GM18502 (cell line): ENCODE data around the gene ETV3L.

Experiments used
- ATAC-seq: cut with Tn5 transposase; IDR thresholded peaks from one replicate; pipeline ENCODE4 v1.9.1; 2021; ENCODE audit warnings: mild to moderate bottlenecking; ENCODE audit not compliant: unreplicated experiment, poor library complexity

ETV3L gene

DNA sequence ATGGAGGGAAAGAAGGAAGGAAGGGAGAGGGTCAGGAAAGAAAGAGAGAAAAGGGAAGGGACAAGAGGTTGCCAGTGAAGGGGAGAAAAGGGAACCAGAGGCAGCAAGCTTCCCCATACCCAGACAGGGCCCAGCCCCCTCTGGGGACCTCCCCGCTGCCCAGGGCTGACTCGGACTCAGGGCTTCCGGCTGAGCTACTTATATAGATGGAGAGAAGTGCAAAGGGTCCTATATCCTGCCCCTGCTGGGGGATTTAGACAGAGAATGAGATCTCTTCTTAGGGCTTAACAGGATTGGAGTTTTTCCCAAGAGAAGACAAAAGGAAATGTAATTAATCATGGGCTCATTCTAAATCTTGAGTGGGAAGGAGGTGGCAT lies at the start of gene ETV3L:
ETV3L (minus strand) TSS at position 176 of the 377 bp plus-strand sequence. CDS start 285 bp downstream, outside the sequence.
- no peak for ATAC-seq

DNA sequence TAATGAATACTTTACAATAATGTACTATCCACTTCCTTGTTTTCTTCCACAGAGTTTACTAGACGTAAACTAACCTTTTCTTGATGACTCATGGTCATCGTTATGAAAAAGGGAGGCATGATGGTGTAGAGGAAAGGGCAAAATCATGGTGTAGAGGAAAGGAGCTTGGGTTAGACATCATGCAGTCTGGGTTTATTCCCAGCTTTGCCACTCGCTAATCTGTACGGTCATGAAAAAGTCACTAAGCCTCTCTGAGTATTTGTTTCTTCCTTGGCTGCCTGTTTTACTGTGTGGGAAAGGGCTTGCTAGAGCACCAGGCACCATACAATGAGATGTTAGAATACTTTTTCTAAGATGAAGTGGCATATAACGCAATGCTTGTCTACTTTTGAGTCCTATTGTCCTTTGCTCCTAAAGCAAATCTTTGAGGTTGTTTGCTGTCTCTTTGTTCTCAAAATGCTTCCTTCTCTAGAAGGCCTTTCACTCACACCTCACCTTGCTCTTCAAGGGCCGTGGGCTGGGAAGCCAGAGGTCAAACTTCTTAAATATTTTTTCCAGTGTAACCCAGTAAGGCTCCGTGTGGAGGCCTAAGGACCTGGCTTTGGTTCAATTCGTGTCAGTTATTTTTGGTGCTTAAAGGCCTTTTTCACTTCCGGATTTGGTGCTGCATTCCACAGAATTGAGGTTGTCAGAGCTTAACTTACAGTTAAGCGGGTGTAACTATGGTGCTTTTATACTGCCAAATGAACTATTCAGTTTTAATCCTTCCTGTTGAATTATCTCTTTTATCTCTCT lies 48.5 kb upstream of the ETV3L start:
- ATAC-seq = no peak

DNA sequence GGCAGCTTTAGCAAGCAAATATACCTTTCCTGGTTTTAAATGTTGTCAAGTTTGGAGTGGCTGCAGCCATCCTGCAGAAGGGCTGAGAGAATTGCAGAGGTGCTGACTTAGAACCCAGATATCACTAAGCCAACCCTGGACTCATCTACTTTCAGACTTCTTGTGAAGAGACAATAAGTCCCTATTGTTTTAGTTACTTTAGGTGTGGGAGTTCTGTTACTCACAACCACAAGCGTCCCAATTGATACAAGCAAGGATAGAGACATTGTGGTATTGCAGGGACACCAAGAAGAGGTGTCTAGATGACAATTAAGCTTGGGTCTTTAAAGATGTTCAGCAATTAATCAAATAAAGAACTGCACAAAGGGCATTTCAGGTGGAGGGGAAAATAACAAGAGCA lies 47.4 kb upstream of the ETV3L start:
- no peak for ATAC-seq

DNA sequence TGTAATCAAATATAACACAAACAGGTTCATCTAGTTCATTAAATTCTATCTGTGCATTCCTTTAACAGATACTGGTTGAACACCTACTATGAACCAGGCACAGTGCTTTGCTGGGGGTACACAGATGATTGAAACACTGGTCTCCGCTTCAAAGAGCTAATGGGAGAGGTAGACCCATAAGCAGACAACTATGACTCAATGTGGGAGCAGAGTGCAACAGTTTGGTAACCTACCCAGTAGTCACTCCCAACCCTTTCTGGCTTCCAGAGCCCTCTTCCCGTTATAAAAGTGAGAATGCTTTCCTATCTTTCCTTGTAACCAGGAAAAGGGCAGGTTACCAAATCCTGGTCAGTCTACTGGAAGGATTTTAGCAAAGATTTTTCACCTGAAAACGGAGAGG lies 46.6 kb upstream of the ETV3L start:
- no peak for ATAC-seq

DNA sequence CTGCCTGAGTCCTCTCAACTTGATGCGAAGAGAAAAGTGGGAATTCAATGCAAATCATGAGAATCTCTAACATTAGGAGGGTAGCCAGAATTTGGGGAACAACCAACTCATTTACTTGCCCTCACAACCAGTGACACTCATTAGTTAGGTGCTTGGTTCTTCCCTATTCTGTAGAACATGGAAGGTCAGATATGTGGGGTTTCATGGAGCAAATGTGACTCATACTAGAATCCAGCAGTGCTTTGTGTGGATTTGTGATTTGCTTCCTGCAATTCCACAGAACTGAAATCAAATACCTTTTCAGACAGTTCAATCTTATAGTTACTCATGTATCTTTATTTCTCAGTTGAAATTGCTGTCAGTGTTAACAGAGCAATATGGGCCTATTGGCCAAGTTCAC lies 45.5 kb upstream of the ETV3L start:
- no peak for ATAC-seq

DNA sequence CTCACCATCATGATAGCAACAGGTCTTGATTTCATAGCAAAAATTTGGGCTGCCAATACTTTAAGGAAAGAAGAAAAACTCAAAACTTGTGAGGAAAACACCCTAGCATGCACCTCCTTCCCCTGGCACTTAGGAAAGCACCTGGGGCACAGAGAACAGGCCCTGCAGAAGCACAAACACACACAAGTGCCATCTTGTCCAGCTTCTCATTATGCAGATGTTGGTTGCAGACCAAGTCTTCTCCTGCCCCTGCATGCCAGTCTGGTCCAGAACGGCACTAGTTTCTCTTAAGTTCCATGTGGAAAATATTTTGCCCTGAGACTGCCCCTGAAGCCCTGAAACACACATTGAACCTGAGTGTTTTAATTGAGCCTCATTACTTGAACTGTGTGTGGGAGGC lies 44.9 kb upstream of the ETV3L start:
- ATAC-seq = no peak

DNA sequence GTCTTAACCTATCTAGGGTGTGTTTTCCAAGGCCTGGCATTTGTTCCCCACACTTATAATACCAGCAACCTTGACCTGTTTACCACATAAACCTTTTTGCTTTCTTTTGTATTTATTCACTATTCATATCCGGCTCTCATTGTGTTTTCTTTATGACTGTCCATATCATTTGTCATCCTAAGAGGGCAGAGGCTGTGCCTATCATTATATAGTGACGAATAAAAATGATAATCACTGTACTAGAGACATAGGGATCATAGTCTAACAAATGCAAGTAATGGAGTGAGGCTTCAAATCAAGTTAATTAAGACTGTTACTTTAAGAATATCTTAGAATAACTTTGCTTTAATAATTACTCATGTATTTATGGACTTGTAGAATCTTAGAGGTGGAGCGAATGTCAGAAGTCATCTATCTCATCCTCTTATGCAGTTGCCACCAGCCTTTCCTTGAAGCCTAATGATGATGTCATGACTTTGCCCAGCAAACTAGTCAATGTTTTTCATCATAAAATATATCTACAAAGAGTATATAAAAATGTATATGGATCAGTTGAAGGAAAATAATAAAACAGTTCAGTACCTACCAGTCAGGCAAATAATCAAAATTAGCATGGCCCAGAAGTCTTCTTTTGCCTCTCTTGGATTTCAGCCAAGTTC lies 43.3 kb upstream of the ETV3L start:
- ATAC-seq = no peak

DNA sequence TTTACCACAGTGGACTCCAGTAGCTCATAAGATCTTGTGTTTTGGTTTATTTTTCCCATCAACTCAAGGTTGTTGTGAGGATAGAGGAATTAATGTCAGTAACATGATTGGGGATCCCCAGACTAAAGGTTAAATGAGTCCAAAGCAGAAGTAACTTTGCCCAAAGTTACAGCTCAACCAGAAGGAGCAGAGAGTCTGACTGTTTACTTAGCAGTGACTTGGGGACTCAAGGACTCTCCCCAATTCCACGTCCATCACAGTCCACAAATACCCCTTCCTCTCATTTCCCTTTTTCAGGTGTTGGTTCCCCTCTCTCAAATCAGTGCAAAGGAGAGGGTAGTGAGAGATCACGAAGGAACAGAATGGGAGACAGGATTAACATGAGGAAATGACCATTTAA lies 42.6 kb upstream of the ETV3L start:
- ATAC-seq = no peak

DNA sequence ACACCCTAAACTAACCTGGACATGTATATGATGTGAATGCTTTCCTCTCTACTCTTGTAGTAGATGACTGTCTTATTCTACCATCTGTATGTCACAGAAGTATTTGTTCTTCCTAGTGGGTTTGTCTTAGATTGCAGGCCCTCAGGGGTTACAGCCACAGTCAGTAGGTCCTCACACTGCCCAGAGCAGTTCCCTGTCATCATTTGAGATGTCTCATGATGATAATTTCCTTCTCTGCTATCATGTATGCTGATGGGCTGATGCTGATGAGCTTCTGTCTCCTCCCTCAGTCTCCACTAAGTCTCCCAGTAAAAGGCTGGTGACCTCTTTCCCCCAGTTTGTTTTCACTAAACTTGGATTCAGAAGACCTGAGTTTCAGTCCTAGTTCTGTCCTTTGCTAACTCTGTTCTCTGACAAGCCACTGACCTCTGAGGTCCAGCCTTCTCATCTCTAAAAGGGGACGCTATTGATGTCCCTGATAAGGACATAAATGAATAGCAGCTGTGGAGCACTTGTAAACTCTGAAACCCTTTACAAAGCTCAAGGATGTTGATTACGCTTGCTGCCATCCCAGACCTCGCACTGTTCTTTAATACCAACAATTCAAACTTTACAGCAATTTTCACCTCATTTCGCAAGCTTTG lies 41.7 kb upstream of the ETV3L start:
- ATAC-seq = no peak

DNA sequence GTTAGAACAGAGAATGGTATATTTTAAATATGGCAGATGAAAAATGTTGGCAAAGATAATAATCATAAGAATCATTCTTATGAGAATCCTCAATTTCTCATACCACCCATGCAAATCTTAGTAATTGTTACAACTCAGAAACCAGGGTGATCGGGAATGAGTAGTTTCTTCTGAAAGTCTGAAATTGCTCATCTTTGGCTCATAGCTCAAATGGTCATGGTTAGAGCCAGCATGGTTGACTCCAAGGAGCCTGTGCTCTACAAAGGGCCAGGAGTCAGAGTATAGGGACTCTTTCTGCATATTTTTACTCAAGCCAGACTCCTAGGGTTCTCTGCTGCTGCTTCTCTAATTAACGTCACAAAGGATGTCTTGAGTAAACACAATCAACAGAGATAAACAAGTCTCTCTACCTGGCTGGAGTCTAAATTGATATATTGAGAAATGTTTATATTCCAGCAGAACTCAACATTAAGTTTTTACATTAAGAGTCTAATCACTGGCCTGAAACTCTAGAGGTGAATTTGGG lies 40.5 kb upstream of the ETV3L start:
- no peak for ATAC-seq

DNA sequence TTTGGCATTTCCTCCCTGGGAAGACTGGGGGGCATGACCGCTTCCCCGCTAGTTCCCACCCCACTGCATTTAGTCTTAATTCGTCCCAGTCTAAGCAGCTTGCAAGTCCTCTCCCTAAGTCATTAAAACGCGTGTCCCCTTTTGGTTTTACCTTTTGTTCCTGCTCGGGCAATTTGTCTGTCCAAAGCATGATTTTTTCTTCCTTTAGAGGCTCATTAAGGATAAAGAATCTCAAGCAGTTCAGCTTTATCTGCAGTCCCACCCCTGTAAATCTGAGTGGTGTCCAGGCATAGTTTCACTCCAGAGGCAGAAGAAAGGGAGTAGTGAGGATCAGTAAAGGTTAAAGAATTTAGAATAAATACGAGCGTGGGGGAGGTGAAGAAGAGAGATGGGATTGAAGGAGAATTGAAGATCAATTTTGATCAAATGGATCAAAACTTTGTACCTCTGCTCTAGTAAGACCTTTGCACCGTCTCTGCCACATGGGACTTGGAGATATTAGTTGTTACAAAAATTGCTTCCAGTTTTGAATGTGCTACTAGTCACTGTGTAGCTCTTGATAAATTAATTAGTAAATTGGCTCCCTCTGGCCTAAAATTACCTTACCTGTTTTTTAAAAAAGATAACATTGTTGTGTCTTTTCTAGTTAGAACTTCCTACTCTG lies 39.6 kb upstream of the ETV3L start:
- no peak for ATAC-seq

DNA sequence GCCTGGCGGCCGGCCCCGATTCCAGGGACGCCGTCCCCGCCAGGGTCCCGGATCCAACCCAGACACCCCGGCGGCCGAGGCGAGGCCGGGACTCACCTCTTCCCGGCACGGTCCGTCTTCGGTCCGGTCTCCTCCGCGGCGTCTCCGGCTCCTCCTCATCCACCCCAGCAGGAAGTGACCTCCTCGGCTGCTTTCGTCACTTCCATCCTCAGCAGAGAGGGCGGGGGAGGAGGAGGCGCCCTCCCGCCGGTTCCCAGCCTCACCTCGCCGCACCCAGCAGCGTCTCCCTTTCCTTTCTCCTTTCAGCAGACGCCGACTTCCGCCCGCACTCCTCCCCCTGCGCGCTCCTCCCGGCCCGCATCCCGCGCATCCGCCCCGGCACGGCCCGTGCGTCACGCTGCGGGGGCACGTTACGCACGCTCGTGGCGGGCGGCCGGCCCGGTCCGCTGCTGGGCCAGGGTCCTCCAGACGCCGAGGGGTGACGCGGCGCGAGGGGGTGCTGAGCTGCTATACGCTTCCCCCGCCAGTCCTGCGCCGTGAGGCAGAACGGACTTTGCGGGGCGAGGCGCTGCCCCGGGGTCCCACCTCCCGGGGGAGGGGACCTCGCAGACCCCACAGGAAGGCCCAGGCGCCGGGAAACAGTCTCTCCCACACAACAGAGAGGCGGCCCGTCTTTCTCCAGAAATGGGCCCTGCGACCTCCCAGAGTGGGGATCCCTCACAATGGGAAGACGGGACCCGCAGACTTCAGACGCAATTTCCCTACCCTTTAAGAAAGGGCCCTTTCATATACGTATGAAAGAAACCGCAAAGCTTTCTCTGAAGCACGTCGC lies 38.8 kb upstream of the ETV3L start, which contains the start of gene ETV3:
ETV3 (minus strand) TSS at position 176 of the 832 bp plus-strand sequence. CDS start 2,043 bp downstream, outside the sequence.
- ATAC-seq = peak; percentile 91

DNA sequence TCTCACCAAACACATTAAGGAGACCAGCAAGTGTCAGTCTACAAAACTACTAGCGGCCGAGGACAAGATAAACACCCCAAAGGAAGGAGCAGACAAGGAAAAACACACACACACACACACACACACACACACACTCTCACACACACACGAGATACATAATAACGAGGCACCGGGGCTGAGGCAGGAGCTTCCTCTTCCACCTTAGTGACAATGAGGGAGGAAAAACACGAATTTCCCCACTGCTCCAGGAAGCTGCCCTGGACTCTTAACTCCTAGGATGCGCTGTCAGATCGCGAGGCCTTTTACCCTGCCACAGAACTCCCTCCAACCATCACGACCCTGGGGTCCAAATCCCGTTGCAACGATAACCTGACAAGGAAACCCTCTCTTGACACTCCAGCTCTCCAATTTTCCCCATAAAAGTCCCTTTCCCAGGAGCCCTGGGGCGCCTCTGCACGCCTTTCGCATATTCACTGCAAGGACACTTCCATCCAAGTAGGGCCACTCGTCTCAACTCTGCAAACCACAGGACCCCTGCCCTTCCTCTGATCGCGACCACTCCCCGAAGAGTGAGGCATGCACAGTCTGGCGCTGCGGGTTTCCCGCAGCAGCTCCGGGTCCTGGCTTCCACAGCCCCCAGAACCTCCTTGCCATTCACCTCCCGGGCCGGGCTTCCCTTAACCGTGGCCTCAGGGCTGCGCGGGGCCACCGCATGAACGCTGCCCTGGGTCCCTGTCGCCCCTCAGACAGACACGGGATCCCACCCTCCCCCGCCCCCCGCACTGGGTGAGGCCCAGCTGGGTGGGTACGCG lies 38.0 kb upstream of the ETV3L start:
- no peak for ATAC-seq

DNA sequence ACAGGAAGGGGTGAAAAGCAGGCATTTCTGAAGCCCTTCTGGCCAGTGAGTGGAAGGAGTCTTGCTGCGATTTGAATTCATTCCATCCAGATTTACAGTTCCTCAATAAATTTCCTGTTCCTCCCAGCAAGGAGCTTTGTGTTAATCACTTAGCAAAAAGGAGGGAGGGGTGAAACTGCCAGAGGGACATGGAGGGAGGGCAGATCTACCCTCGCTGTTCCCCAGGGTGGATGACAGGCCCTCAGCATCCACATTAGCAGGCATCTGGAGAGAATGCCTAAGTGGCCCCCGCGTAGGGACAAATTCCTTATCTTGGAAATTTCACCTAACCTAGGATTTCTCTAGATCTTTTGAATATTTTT lies 37.4 kb upstream of the ETV3L start:
- ATAC-seq = no peak

DNA sequence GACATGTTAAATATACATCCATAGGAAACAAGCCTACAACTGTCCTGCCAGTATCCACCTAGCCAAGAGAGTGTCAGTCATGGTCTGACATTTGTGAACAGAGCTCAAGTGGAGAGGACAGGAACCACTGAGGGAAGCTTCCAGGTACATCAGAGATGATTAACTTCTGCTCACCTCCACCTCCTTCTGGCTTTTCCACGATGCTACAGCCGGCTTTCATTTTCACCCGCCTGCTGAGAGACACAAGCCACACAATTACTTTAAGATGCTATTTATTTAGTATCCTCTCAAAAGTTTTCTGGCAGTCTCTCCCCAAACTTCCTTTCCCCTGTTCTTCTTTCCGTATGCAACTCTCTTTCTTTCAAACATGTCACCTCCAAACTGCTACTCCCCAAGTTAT lies 36.5 kb upstream of the ETV3L start:
- no peak for ATAC-seq

DNA sequence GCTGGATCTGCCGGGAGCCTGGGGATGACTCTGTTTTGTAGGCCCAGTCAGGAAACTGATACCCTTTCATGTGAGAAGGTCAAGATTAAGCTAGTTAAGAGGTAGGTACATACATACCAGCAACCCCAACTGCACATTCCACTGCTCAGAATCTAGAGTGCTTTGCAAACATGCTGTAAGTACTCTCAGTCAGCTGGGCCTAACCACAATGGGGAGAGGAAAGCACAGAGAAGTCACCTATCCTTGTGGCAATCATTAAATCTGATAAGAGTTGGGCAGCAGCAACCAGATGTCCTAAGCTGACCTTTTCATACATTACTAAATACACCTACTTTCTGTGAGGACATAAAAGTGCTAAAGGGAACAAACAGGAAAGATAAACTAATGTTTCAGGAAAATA lies 36.0 kb upstream of the ETV3L start:
- ATAC-seq = no peak

DNA sequence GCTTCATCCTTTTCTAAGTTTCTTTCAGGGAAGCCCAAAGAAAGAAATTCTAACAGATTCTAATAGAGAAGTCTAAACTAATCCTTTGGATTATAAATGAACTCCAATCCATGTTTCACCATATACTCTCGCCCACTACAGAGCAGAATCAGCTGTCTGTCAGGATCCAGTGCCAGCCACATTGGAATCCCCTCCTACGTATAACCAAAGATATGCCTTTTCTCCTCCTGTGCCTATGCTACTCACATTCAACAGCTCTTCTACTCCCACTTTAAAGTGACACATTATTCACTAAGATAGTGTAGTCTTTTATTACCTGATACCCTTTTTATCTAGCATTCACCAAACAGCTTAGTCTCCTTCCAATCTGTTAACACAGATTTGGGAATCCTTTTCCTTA lies 35.5 kb upstream of the ETV3L start:
- ATAC-seq = no peak

DNA sequence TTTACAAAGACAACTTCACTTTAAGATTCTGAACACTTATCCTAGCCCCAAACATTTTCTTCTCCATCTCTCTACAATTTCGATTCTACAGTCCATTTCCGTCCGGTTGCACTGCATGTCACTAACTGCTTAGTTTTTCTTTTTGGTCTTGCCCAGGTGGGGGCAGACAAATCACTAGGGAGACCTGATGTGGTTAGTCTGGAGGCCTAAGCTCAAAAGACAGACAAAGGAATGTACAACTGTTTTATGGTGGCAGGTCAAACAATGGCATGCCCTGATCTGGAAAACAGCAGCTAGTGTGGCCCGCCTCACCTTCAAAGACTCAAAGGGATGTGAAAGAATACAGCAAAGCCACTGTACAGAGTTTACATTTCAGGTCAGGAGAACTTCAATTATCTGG lies 34.8 kb upstream of the ETV3L start:
- no peak for ATAC-seq

DNA sequence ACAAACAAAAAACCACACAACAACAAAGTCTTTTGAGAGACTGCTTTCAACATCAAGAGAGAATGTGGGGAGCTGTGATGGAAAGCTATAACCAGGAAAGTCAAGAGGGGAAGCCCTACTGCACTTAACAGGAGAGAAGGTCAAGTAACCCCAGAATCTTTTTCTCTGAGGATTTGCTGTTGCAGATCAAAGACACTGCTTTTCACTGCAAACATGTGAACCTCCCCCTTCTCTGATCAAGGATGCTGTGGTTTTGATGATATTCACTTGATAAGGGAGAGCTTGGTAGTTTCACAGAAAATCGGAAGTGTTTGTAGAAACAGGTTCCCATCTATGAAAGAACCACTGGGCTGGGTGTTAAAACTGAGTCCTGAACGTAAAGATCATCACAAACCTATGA lies 33.8 kb upstream of the ETV3L start:
- no peak for ATAC-seq
